Osteoblast (primary cell): ENCODE data around the gene C1QTNF2. TPM values are rescaled to one million over a fixed set of nuclear protein-coding genes. Genes with fewer than 3 reads are reported as not detected.

Experiments
- DNase-seq: peaks from one replicate; pipeline ENCODE4 v3.0.0; 2011; ENCODE audit warnings: low spot score, mixed read lengths; ENCODE audit not compliant: insufficient read length; ENCODE audit errors: missing footprints
- H2AFZ ChIP-seq: 2 replicates; pipeline ENCODE4 v1.6.0; 2011; ENCODE audit warnings: mild to moderate bottlenecking, low read length
- H3K27ac ChIP-seq: 2 replicates; pipeline ENCODE4 v1.5.1; 2011; ENCODE audit warnings: mild to moderate bottlenecking, low read depth, low read length, moderate library complexity
- H3K27me3 ChIP-seq: 2 replicates; pipeline ENCODE4 v1.6.0; 2012; ENCODE audit warnings: mild to moderate bottlenecking, control low read depth, inconsistent platforms, low read length, moderate library complexity; ENCODE audit not compliant: insufficient read depth
- H3K36me3 ChIP-seq: 2 replicates; pipeline ENCODE4 v1.5.1; 2011; ENCODE audit warnings: mild to moderate bottlenecking, low read length, control low read depth, moderate library complexity; ENCODE audit not compliant: insufficient read depth
- H3K4me1 ChIP-seq: 2 replicates; pipeline ENCODE4 v1.5.1; 2011; ENCODE audit warnings: mild to moderate bottlenecking, low read length, control low read depth, moderate library complexity; ENCODE audit not compliant: insufficient read depth
- H3K4me2 ChIP-seq: 2 replicates; pipeline ENCODE4 v1.6.0; 2011; ENCODE audit warnings: mild to moderate bottlenecking, low read length; ENCODE audit not compliant: insufficient read depth
- H3K4me3 ChIP-seq: fragments of 200-600 bp; sonication (generic); 3 replicates; pipeline ENCODE4 v1.5.1; 2012; ENCODE audit warnings: mild to moderate bottlenecking, low read length, inconsistent platforms; ENCODE audit not compliant: insufficient read depth
- H3K79me2 ChIP-seq: 2 replicates; pipeline ENCODE4 v1.6.0; 2012; ENCODE audit warnings: mild to moderate bottlenecking, low read length, control low read depth, inconsistent platforms; ENCODE audit not compliant: insufficient read depth
- H3K9me3 ChIP-seq: 2 replicates; pipeline ENCODE4 v1.5.1; 2011; ENCODE audit warnings: low read depth, low read length, control low read depth
- H4K20me1 ChIP-seq: 2 replicates; pipeline ENCODE4 v1.6.0; 2012; ENCODE audit warnings: mild to moderate bottlenecking, low read length, control low read depth; ENCODE audit not compliant: insufficient read depth
- total RNA-seq: library from RNA; depleted of rRNA; stranded (reverse); fragments of >200 nt; gene quantifications from 2 replicates; pipeline ENCODE4 v1.2.3, GENCODE V29; 2012
- TF ChIP-seq, protein P1 (sequence below): IDR thresholded peaks from 2 replicates; pipeline ENCODE4 v1.5.1; 2011; ENCODE audit warnings: mild to moderate bottlenecking, low read depth, low read length, moderate library complexity; ENCODE audit errors: extremely low read depth

Gene C1QTNF2
- total RNA-seq, 1 donor: under 0.01 TPM

- H3K9me3 ChIP-seq: no peaks in the 10 kb centered on the region
- peaks cover 14% of the 10 kb centered on the region for H3K36me3 ChIP-seq
- peak overlapping the region; percentile 32 for H3K4me2 ChIP-seq
- no peak overlapping the region for H3K27ac ChIP-seq
- TF ChIP-seq, protein P1, sequence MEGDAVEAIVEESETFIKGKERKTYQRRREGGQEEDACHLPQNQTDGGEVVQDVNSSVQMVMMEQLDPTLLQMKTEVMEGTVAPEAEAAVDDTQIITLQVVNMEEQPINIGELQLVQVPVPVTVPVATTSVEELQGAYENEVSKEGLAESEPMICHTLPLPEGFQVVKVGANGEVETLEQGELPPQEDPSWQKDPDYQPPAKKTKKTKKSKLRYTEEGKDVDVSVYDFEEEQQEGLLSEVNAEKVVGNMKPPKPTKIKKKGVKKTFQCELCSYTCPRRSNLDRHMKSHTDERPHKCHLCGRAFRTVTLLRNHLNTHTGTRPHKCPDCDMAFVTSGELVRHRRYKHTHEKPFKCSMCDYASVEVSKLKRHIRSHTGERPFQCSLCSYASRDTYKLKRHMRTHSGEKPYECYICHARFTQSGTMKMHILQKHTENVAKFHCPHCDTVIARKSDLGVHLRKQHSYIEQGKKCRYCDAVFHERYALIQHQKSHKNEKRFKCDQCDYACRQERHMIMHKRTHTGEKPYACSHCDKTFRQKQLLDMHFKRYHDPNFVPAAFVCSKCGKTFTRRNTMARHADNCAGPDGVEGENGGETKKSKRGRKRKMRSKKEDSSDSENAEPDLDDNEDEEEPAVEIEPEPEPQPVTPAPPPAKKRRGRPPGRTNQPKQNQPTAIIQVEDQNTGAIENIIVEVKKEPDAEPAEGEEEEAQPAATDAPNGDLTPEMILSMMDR: no peak
- no peak overlapping the region for H3K4me3 ChIP-seq
- peaks cover 38% of the 10 kb centered on the region for H3K79me2 ChIP-seq
- H4K20me1 ChIP-seq: no peaks in the 10 kb centered on the region
- no peak overlapping the region for H2AFZ ChIP-seq
- H3K4me1 ChIP-seq: peaks cover 11% of the 10 kb centered on the region
- H3K27me3 ChIP-seq: no peaks in the 10 kb centered on the region
- DNase-seq: no peak
Observed at GRCh38 chr5:160397492-160397891, 27.1 kb upstream of the C1QTNF2 start.

DNA sequence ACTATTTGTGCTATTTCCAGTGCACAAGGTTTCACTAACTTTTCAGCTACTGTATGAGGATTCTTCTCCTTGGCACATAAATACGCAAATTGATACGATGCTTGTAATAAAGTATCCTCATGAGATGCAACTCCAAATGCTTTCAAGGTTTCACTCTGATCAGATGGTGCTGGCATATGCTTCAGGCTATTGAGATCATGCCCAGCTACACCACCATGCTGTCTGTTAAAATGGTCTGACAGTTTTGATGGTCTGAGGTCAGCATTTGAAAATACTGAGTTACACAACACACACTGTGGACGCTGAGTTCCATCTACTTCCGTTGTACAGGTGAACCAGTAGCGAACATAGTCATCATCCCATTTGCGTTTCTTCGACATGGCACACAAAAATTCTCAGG is 24.7 kb upstream of the C1QTNF2 start:
- DNase-seq: no peak
- Histone ChIP-seq H2AFZ (no peak overlapping the region), H3K36me3 (no peaks in the 10 kb centered on the region), H3K9me3 (no peaks in the 10 kb centered on the region), H3K4me3 (no peak overlapping the region), H3K4me1 (peaks cover 9% of the 10 kb centered on the region), H4K20me1 (no peaks in the 10 kb centered on the region), H3K27ac (no peak overlapping the region), H3K4me2 (no peak overlapping the region), H3K79me2 (peaks cover 38% of the 10 kb centered on the region), H3K27me3 (no peaks in the 10 kb centered on the region)
- TF ChIP-seq, protein P1: no peak

GRCh38 chr5:160390787-160391696 is 20.6 kb upstream of the C1QTNF2 start:
- TF ChIP-seq, protein P1: peak; percentile 53
- H3K36me3 ChIP-seq: no peaks in the 10 kb centered on the region
- no peaks in the 10 kb centered on the region for H3K27me3 ChIP-seq
- H3K4me3 ChIP-seq: no peak overlapping the region
- H2AFZ ChIP-seq: no peak overlapping the region
- H3K27ac ChIP-seq: no peak overlapping the region
- H3K79me2 ChIP-seq: peaks cover 6% of the 10 kb centered on the region
- no peaks in the 10 kb centered on the region for H3K4me1 ChIP-seq
- no peaks in the 10 kb centered on the region for H3K9me3 ChIP-seq
- H3K4me2 ChIP-seq: no peak overlapping the region
- no peaks in the 10 kb centered on the region for H4K20me1 ChIP-seq
- DNase-seq: peak; percentile 44

DNA sequence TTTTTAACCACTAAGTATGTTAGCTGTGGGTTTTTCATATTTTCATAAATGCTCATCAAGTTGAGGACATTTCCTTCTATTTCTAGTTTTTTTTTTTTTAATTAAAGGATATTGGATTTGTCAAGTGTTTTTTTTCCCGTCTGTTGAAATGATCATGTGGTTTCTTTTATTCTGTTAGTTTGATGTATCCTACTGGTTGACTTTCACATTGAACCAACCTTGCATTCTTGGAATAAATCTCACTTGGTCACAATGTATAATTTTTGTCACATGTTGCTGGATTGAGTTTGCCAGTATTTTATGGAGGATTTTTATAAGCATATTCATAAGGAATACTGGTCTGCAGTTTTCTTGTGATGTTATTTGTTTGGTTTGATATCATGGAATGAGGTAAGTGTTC is 17.0 kb upstream of the C1QTNF2 start:
- Histone ChIP-seq H2AFZ (no peak overlapping the region), H3K4me1 (no peaks in the 10 kb centered on the region), H3K4me2 (no peak overlapping the region), H3K27me3 (no peaks in the 10 kb centered on the region), H3K36me3 (no peaks in the 10 kb centered on the region), H3K4me3 (no peak overlapping the region), H3K79me2 (no peaks in the 10 kb centered on the region), H3K9me3 (no peaks in the 10 kb centered on the region), H3K27ac (no peak overlapping the region), H4K20me1 (no peaks in the 10 kb centered on the region)
- DNase-seq: no peak
- TF ChIP-seq, protein P1: no peak
